Stomach (tissue), 4 donors: ENCODE data around the gene DCLRE1C.
"Not testable (repeated sequence)": the region's sequence is repeated elsewhere in the genome, so short reads cannot be mapped to it uniquely, and the experiment has no call there.

Experiments
- EP300 ChIP-seq: sonication (generic); formaldehyde crosslinking; IDR thresholded peaks from one replicate; pipeline ENCODE4 v1.6.1; 2017; ENCODE audit warnings: antibody characterized with exemption
- POLR2A ChIP-seq, 4 donors: fragments of 450-650 bp; IDR thresholded peaks; one replicate each; pipeline ENCODE4 v1.6.1; 2016; ENCODE audit warnings: antibody characterized with exemption in 4 of 4, control low read depth in 2 of 4, mild to moderate bottlenecking in 1 of 4, moderate library complexity in 1 of 4
- TF ChIP-seq, protein P1 (sequence below), 7 experiments: fragments of 450-650 bp in 4 of 7; fragments of 200-600 bp in 3 of 7; sonication (generic) in 3 of 7; IDR thresholded peaks; one replicate each; pipeline ENCODE4 v1.5.1; 2016 to 2019; ENCODE audit warnings: antibody characterized with exemption in 7 of 7, control low read depth in 2 of 7, mild to moderate bottlenecking in 1 of 7

DNA sequence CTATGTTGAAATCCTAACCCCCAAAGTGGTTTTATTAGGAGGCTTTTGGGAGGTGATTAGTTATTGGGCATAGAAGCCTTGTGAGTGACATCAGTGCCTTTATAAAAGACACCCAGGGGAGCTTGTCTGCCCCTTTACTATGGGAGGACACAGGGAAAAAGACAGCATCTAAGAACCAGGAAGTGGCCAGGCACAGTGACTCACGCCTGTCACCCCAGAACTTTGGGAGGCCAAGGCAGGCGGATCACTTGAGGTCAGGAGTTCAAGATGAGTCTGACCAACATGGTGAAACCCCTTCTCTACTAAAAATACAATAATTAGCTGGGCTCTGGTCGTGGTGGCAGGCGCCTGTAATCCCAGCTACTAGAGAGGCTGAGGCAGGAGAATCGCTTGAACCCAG is 14.9 kb downstream of the DCLRE1C start:
- TF ChIP-seq, protein P1, sequence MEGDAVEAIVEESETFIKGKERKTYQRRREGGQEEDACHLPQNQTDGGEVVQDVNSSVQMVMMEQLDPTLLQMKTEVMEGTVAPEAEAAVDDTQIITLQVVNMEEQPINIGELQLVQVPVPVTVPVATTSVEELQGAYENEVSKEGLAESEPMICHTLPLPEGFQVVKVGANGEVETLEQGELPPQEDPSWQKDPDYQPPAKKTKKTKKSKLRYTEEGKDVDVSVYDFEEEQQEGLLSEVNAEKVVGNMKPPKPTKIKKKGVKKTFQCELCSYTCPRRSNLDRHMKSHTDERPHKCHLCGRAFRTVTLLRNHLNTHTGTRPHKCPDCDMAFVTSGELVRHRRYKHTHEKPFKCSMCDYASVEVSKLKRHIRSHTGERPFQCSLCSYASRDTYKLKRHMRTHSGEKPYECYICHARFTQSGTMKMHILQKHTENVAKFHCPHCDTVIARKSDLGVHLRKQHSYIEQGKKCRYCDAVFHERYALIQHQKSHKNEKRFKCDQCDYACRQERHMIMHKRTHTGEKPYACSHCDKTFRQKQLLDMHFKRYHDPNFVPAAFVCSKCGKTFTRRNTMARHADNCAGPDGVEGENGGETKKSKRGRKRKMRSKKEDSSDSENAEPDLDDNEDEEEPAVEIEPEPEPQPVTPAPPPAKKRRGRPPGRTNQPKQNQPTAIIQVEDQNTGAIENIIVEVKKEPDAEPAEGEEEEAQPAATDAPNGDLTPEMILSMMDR (IDR thresholded peaks at IDR 0.05), result not testable (repeated sequence)
- not testable (repeated sequence) for TF ChIP-seq POLR2A (IDR thresholded peaks at IDR 0.05); EP300
